A172 (cell line): ENCODE results near the gene ABCC11. TPM values are rescaled to one million over a fixed set of nuclear protein-coding genes. Genes with fewer than 3 reads are reported as not detected.

Experiments
- DNase-seq: peaks from one replicate; pipeline ENCODE4 v3.0.0-alpha.2; 2015; ENCODE audit warnings: low spot score
- total RNA-seq: library from RNA; depleted of rRNA; stranded (reverse); fragments of >200 nt; shearing (Covaris generic); gene quantifications from 2 replicates; pipeline ENCODE4 v1.2.3, GENCODE V29; 2014; rRNA removed

The ABCC11 gene
- total RNA-seq, 1 experiment from 2014 or later: not detected

DNA sequence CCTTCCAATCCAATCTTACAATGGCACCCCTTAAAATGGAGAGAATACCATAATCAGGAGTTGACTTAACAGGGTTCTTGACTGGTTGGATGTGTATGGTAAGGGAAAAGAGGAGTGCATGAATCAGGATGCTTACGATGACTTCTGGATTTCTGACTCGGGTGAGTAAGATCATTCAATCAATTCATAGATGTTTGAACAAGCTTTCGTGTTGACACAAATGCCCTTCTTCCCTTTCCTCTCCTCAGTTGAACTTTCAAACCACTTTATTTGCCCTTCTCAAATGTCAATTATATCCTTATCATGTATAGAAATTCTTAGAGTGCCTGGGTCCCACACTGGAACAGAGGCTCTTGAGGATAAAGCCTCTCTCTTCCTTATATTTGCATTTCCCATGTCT, 117.4 kb downstream of the ABCC11 start:
- DNase-seq: no peak

- no peak for DNase-seq
These were observed 118.6 kb downstream of the ABCC11 start for GRCh38 chr16:48128769-48129168.

GRCh38 chr16:48126801-48127644, 120.3 kb downstream of the ABCC11 start:
- DNase-seq: peak; percentile 100

GRCh38 chr16:48125888-48126287, 121.5 kb downstream of the ABCC11 start:
- peak; percentile 36 for DNase-seq

DNA sequence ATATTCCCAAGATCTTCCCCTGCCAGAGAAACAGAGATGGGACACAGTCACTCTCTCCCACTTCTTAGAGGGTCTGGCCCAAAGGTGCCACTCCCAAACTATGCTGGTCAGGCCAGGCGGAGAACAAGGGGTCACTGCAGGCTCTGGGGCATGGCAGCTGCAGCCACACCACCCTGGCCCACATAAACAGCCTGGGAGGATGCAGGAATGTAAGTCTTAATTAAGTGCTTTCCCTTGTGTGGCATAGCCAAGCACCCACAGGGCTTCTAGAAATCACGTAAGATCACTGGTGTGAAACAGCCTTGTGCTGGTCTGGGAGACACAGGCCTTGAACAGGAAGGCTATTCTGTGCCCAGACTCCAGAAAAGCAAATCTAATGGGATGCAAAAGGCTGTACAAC, 123.1 kb downstream of the ABCC11 start:
- DNase-seq: no peak

- DNase-seq: peak; percentile 99
These were observed 124.1 kb downstream of the ABCC11 start for GRCh38 chr16:48123104-48123788.

GRCh38 chr16:48121276-48121675, 126.1 kb downstream of the ABCC11 start:
- DNase-seq: no peak

DNA sequence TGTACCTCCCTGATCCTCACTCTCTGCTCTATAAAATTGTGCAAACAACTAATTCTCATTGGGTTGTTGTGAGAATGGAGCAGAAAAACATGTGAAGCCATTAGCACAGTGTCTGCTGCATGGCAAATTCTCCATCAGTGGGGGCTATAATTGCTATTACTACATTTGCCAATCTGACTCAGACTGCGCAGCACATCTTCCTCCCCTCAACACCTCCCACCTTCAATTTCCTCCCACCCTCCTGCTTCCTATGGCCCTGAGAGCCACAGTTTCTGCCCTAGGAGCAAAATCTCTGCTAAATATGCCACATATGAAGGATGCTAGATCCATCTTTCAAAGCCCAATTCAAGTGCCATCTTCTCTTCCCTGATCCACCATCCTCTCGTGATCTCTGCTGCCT, 128.5 kb downstream of the ABCC11 start:
- DNase-seq: no peak

DNA sequence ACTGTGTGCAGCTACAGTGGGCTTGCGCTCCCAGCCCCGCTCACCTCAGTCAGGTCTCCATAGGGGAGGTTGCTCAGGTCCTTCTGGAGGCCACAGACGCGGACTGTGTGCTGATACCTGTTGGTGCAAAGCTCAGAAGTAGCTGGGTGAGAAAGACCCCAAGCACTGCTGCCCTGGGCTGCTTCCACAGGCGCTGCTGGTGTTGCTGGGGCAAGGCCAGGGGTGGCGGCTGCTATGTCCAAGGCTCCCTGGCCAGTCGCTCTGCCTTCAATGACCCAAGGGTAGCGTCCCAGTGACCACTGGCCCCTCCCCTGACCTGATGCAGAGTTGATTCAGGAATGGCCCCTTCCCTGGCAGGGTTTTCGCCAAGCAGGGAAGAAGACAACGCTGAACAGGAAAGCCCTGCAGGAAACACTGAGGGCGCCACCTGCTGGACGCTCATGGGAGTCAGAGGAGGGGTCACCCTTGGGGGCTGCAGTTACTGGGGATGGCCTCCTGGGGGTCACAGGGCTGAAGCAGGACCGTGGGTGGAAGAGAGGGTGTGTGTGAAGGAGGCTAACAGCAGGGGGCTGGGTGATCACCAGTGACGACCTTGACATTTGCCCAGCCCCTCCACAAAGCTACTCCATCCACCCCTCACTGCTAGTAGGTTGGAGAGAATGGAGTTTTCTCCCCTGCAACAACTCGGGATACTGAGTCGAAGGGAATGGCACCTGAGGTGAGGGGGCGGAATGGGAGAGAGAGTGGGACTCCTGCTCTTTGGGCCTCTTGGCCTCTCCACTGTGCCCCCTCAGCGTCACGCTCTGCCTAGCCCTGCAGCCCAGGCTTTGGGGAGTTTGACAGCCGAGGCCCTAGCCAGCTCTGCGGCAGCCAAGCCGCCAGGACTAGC, 129.9 kb downstream of the ABCC11 start:
- DNase-seq: peak; percentile 46

Other genes starting within 250 kb of the ABCC11 start
- not detected in 2 replicates for gene ABCC12, start 91.5 kb downstream of the ABCC11 start, total RNA-seq
- 52.7 and 58.0 TPM in 2 replicates for gene LONP2, start 3.2 kb downstream of the ABCC11 start, total RNA-seq
- gene SIAH1, start 137.9 kb upstream of the ABCC11 start, total RNA-seq: 32.7 and 36.1 TPM in 2 replicates